Fibroblast of lung (primary cell): ENCODE measurements around the gene ZNF469. TPM values are rescaled to one million over a fixed set of nuclear protein-coding genes. Genes with fewer than 3 reads are reported as not detected.

Experiments used
- DNase-seq, 2 donors: peaks; one replicate each; pipeline versions ENCODE4 v3.0.0 to v3.0.0-alpha.2; 2010; ENCODE audit warnings: low read depth in 2 of 2
- H2AFZ ChIP-seq: 2 replicates; pipeline ENCODE4 v1.5.1; 2012; ENCODE audit warnings: low read length, control low read depth, inconsistent platforms
- H3K27ac ChIP-seq: 2 replicates; pipeline ENCODE4 v1.5.1; 2011; ENCODE audit warnings: low read length, control low read depth; ENCODE audit not compliant: insufficient read depth
- H3K27me3 ChIP-seq: 2 replicates; pipeline ENCODE4 v1.5.1; 2011; ENCODE audit warnings: mild to moderate bottlenecking, low read length; ENCODE audit not compliant: control insufficient read depth, insufficient read depth
- H3K36me3 ChIP-seq: 2 replicates; pipeline ENCODE4 v1.5.1; 2011; ENCODE audit warnings: low read length; ENCODE audit not compliant: control insufficient read depth, insufficient read depth
- H3K4me1 ChIP-seq: 2 replicates; pipeline ENCODE4 v1.5.1; 2011; ENCODE audit warnings: low read length; ENCODE audit not compliant: control insufficient read depth, insufficient read depth; ENCODE audit errors: extremely low read depth
- H3K4me2 ChIP-seq: 2 replicates; pipeline ENCODE4 v1.5.1; 2011; ENCODE audit warnings: low read length, control low read depth; ENCODE audit not compliant: insufficient read depth; ENCODE audit errors: extremely low read depth
- H3K4me3 ChIP-seq, 4 experiments: fragments of 200-600 bp in 1 of 4; sonication (generic) in 1 of 4; replicated peaks in 1 of 4; 2 replicates each; pipeline ENCODE4 v1.5.1; 2011 to 2016; ENCODE audit warnings: low read length in 4 of 4, low read depth in 3 of 4, mild to moderate bottlenecking in 3 of 4, control low read depth in 2 of 4, inconsistent platforms in 1 of 4, mixed read lengths in 1 of 4; ENCODE audit not compliant: insufficient read depth in 1 of 4; ENCODE audit errors: control extremely low read depth in 1 of 4
- H3K79me2 ChIP-seq: 2 replicates; pipeline ENCODE4 v1.5.1; 2012; ENCODE audit warnings: mild to moderate bottlenecking, low read length, inconsistent platforms; ENCODE audit not compliant: control insufficient read depth, insufficient read depth
- H3K9ac ChIP-seq: 2 replicates; pipeline ENCODE4 v1.5.1; 2011; ENCODE audit warnings: mild to moderate bottlenecking, low read length, control low read depth; ENCODE audit not compliant: insufficient read depth
- H3K9me3 ChIP-seq: 2 replicates; pipeline ENCODE4 v1.5.1; 2012; ENCODE audit warnings: low read depth, low read length; ENCODE audit not compliant: control insufficient read depth, insufficient read depth
- H4K20me1 ChIP-seq: 2 replicates; pipeline ENCODE4 v1.5.1; 2011; ENCODE audit warnings: low read length; ENCODE audit not compliant: control insufficient read depth, insufficient read depth; ENCODE audit errors: extremely low read depth
- EZH2 ChIP-seq: IDR thresholded peaks from 2 replicates; pipeline ENCODE4 v1.5.1; 2012; ENCODE audit warnings: low read length, control low read depth, mild to moderate bottlenecking; ENCODE audit errors: missing control alignments
- polyA plus RNA-seq, 2 donors: library from polyadenylated mRNA; depleted of rRNA in 1 of 2; stranded (reverse) in 1 of 2; unstranded in 1 of 2; fragments of >200 nt; gene quantifications; 2 replicates each; pipeline ENCODE4 v1.2.1, GENCODE V29; 2011 to 2012; ENCODE audit warnings: missing spikeins in 1 of 2
- total RNA-seq: library from RNA; depleted of rRNA; stranded (reverse); fragments of >200 nt; gene quantifications from 2 replicates; pipeline ENCODE4 v1.2.1, GENCODE V29; 2014
- TF ChIP-seq, protein P1 (sequence below), 2 donors: IDR thresholded peaks in 1 of 2; conservative IDR thresholded peaks in 1 of 2; 1 replicate in 1 of 2; 2 replicates in 1 of 2; pipeline ENCODE4 v1.5.1; 2011 to 2012; ENCODE audit warnings: low read length in 2 of 2, control low read depth in 1 of 2, inconsistent platforms in 1 of 2, low read depth in 1 of 2, mild to moderate bottlenecking in 1 of 2

The ZNF469 gene
- total and polyA plus RNA-seq, 2 donors (not counting 1 experiment from before 2014, with no cell fraction given) = 0.82 to 1.5 TPM

DNA sequence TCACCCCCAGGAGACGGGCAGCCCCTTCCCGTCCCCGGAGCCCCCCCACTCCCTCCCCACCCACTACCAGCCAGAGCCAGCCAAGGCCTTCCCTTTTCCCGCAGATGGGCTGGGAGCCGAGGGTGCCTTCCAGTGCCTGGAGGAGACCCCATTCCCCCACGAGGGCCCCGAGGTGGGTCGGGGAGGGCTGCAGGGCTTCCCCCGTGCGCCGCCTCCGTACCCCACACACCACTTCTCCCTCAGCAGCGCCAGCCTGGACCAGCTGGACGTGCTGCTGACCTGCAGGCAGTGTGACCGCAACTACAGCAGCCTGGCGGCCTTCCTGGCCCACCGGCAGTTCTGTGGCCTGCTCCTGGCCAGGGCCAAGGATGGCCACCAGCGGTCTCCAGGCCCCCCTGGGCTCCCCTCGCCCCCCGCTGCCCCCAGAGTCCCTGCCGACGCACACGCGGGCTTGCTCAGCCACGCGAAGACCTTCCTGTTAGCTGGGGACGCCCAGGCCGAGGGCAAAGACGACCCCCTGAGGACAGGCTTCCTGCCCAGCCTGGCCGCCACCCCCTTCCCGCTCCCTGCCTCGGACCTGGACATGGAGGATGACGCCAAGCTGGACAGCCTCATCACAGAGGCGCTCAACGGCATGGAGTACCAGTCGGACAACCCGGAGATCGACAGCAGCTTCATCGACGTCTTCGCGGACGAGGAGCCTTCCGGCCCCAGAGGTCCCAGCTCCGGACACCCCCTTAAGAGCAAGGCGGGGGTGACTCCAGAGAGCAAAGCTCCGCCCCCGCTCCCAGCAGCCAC, 46.8 kb downstream of the ZNF469 start:
- Histone ChIP-seq H3K79me2 (no peaks in the 10 kb centered on the region), H3K9me3 (no peaks in the 10 kb centered on the region), H3K4me2 (peak overlapping the region; percentile 58), H3K4me1 (no peaks in the 10 kb centered on the region), H3K27ac (no peak overlapping the region), H4K20me1 (no peaks in the 10 kb centered on the region), H3K27me3 (no peaks in the 10 kb centered on the region), H2AFZ (no peak overlapping the region), H3K9ac (no peak overlapping the region), H3K36me3 (no peaks in the 10 kb centered on the region), H3K4me3 (no peak overlapping the region)
- no peak for DNase-seq
- no peak for TF ChIP-seq EZH2
- TF ChIP-seq, protein P1, sequence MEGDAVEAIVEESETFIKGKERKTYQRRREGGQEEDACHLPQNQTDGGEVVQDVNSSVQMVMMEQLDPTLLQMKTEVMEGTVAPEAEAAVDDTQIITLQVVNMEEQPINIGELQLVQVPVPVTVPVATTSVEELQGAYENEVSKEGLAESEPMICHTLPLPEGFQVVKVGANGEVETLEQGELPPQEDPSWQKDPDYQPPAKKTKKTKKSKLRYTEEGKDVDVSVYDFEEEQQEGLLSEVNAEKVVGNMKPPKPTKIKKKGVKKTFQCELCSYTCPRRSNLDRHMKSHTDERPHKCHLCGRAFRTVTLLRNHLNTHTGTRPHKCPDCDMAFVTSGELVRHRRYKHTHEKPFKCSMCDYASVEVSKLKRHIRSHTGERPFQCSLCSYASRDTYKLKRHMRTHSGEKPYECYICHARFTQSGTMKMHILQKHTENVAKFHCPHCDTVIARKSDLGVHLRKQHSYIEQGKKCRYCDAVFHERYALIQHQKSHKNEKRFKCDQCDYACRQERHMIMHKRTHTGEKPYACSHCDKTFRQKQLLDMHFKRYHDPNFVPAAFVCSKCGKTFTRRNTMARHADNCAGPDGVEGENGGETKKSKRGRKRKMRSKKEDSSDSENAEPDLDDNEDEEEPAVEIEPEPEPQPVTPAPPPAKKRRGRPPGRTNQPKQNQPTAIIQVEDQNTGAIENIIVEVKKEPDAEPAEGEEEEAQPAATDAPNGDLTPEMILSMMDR (conservative IDR thresholded peaks at IDR 0.05 in 1 of 2, IDR thresholded peaks at IDR 0.05 in 1 of 2; ENCODE audit: low read depth in 1 of 2, low read length in 2 of 2) = no peak

DNA sequence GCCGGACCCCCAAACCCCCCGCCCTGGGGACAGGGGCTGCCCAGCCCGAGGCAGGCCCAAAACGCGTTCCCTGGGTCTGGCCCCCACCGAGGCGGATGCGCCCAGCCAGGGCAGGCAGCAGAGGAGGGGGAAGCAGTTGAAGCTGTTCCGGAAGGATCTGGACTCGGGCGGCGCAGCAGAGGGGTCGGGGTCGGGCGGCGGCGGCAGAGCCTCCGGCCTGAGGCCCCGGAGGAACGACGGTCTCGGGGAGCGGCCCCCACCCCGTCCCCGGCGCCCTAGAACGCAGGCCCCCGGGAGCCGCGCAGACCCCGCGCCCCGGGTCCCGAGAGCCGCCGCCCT, 47.4 kb downstream of the ZNF469 start:
- Histone ChIP-seq H3K79me2 (no peaks in the 10 kb centered on the region), H3K27ac (no peak overlapping the region), H4K20me1 (no peaks in the 10 kb centered on the region), H2AFZ (no peak overlapping the region), H3K4me2 (peak overlapping the region; percentile 58), H3K9me3 (no peaks in the 10 kb centered on the region), H3K4me3 (no peak overlapping the region), H3K27me3 (no peaks in the 10 kb centered on the region), H3K4me1 (no peaks in the 10 kb centered on the region), H3K9ac (peak overlapping the region; percentile 7), H3K36me3 (no peaks in the 10 kb centered on the region)
- DNase-seq = no peak
- TF ChIP-seq, protein P1 (conservative IDR thresholded peaks at IDR 0.05 in 1 of 2, IDR thresholded peaks at IDR 0.05 in 1 of 2; ENCODE audit: low read depth in 1 of 2, low read length in 2 of 2) = no peak
- no peak for TF ChIP-seq EZH2

DNA sequence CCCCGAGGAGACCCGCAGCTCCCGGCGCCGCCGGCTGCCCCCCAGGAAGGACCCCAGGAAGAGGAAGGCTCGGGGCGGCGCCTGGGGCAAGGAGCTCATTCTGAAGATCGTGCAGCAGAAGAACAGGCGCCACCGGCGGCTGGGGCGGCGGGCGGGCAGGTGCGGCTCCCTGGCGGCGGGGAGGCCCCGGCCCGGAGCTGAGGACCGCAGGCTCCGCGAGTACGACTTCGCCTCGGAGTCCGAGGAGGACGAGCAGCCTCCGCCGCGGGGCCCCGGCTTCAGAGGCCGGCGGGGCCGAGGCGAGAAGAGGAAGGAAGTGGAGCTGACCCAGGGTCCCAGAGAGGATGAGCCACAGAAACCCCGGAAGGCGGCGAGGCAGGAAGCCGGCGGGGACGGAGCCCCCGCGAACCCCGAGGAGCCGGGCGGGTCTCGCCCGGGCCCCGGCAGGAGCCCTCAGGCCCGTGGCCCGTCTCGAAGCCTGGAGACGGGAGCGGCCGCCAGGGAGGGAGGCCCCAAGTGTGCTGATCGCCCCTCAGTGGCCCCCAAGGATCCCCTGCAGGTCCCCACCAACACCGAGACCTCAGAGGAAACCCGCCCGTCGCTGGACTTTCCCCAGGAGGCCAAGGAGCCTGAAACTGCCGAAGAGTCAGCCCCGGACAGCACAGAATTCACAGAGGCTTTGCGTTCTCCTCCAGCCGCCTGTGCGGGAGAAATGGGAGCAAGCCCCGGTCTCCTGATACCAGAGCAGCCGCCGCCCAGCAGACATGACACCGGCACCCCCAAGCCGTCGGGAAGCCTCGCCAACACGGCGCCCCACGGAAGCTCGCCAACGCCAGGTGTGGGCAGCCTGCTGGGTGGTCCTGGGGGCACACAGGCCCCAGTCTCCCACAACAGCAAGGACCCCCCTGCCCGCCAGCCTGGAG, 48.0 kb downstream of the ZNF469 start:
- no peak for TF ChIP-seq EZH2
- TF ChIP-seq, protein P1 (conservative IDR thresholded peaks at IDR 0.05 in 1 of 2, IDR thresholded peaks at IDR 0.05 in 1 of 2; ENCODE audit: low read depth in 1 of 2, low read length in 2 of 2) = no peak
- H3K9ac ChIP-seq = no peak overlapping the region
- H3K4me2 ChIP-seq = peak overlapping the region; percentile 58
- DNase-seq = peak; percentile 18 to 22
- no peaks in the 10 kb centered on the region for H3K79me2 ChIP-seq
- no peaks in the 10 kb centered on the region for H3K4me1 ChIP-seq
- no peaks in the 10 kb centered on the region for H4K20me1 ChIP-seq
- H3K4me3 ChIP-seq = no peak overlapping the region
- H2AFZ ChIP-seq = no peak overlapping the region
- H3K9me3 ChIP-seq = no peaks in the 10 kb centered on the region
- H3K27ac ChIP-seq = no peak overlapping the region
- no peaks in the 10 kb centered on the region for H3K27me3 ChIP-seq
- no peaks in the 10 kb centered on the region for H3K36me3 ChIP-seq
